A673 (cell line): ENCODE results near the gene ZNF202. TPM values are rescaled to one million over a fixed set of nuclear protein-coding genes. Genes with fewer than 3 reads are reported as not detected.
"Not testable (repeated sequence)": the region's sequence is repeated elsewhere in the genome, so short reads cannot be mapped to it uniquely, and the experiment has no call there.

ENCODE experiments used
- BruUV-seq: library from RNA; stranded (reverse); fragments of 400-500 nt; replicated peaks from 2 replicates; lab custom pipeline; 2021; lab: Mats Ljungman, UMichigan
- CTCF ChIA-PET: fragments of 300-600 bp; sonication (Branson Sonifier 250); formaldehyde crosslinking; loops from one replicate; lab custom pipeline; 2022; ENCODE audit warnings: antibody characterized with exemption; lab: Charles Lee
- POLR2A ChIA-PET: fragments of 300-600 bp; sonication (Branson Sonifier 250); formaldehyde crosslinking; loops from one replicate; lab custom pipeline; 2022; ENCODE audit warnings: antibody characterized with exemption; ENCODE audit not compliant: low non-redundant PET; lab: Charles Lee
- DNase-seq: peaks from one replicate; pipeline ENCODE4 v3.0.0-alpha.2; 2015; ENCODE audit warnings: low spot score
- H3K27ac ChIP-seq: fragments of 200-600 bp; sonication (generic); 2 replicates; pipeline ENCODE4 v1.5.1; 2016; ENCODE audit warnings: mixed run types, low read depth, mild to moderate bottlenecking, mixed read lengths, antibody characterized with exemption, low read length; ENCODE audit not compliant: poor library complexity, severe bottlenecking
- H3K27me3 ChIP-seq: fragments of 200-600 bp; sonication (generic); replicated peaks from 2 replicates; pipeline ENCODE4 v1.6.1; 2017; ENCODE audit warnings: mixed run types, low read depth, mild to moderate bottlenecking, mixed read lengths, antibody characterized with exemption, low read length; ENCODE audit not compliant: insufficient read depth, poor library complexity
- H3K36me3 ChIP-seq: fragments of 200-600 bp; sonication (generic); 2 replicates; pipeline ENCODE4 v1.6.1; 2016; ENCODE audit warnings: mixed run types, mild to moderate bottlenecking, mixed read lengths, antibody characterized with exemption, low read length; ENCODE audit not compliant: insufficient read depth, poor library complexity, severe bottlenecking
- H3K4me1 ChIP-seq: fragments of 200-600 bp; sonication (generic); 2 replicates; pipeline ENCODE4 v1.6.1; 2017; ENCODE audit warnings: mixed run types, mild to moderate bottlenecking, mixed read lengths, antibody characterized with exemption, low read length; ENCODE audit not compliant: insufficient read depth, poor library complexity, severe bottlenecking
- H3K4me3 ChIP-seq: fragments of 200-600 bp; sonication (generic); 2 replicates; pipeline ENCODE4 v1.5.1; 2016; ENCODE audit warnings: low read depth, mixed run types, mild to moderate bottlenecking, mixed read lengths, low read length; ENCODE audit not compliant: poor library complexity, severe bottlenecking
- H3K9me3 ChIP-seq: fragments of 200-600 bp; sonication (generic); 2 replicates; pipeline ENCODE4 v1.6.1; 2016; ENCODE audit warnings: mixed run types, low read depth, mild to moderate bottlenecking, mixed read lengths, antibody characterized with exemption, low read length; ENCODE audit not compliant: poor library complexity, severe bottlenecking
- EZH2 ChIP-seq: fragments of 200-600 bp; sonication (generic); IDR thresholded peaks from 2 replicates; pipeline ENCODE4 v1.6.1; 2017; ENCODE audit warnings: borderline replicate concordance, low read depth, mild to moderate bottlenecking, mixed read lengths, antibody characterized with exemption, low read length; ENCODE audit not compliant: poor library complexity, severe bottlenecking
- intact Hi-C: fragments of 100-400 bp; cut with micrococcal nuclease; formaldehyde crosslinking; loops from one replicate; pipeline ENCODE4 v1.10.0; 2022; ENCODE audit not compliant: unreplicated experiment
- total RNA-seq: library from RNA; stranded (reverse); gene quantifications from 2 replicates; pipeline ENCODE4 v1.2.3, GENCODE V29; 2021
- TF ChIP-seq, protein P1 (sequence below): fragments of 300-800, 200-600 bp; sonication (generic); conservative IDR thresholded peaks from 2 replicates; pipeline ENCODE4 v1.5.1; 2017; ENCODE audit warnings: low read depth, mild to moderate bottlenecking, antibody characterized with exemption, low read length, moderate library complexity, mixed read lengths

ZNF202 gene
- total RNA-seq, 1 experiment from 2014 or later: 28.5 TPM

GRCh38 chr11:123754101-123754568 lies 12.7 kb upstream of the ZNF202 start, which contains the start of gene OR6X1:
Gene OR6X1, minus strand, starts transcription at chr11:123754518. Its CDS starts 0 bp downstream, at chr11:123754518.
- no peak within 1 kb of the TSS for H3K4me3 ChIP-seq
- no peak within 1 kb of the TSS for H3K27ac ChIP-seq
- BruUV-seq: no TSS peak
- H3K27me3 ChIP-seq: peaks cover 9% of the 10 kb centered on the region
- DNase-seq: no peak
- intact Hi-C loops: no loop called here
- ChIA-PET CTCF (no interaction called here), POLR2A (no interaction called here)
- no peaks in the 10 kb centered on the region for H3K36me3 ChIP-seq
- TF ChIP-seq, protein P1, sequence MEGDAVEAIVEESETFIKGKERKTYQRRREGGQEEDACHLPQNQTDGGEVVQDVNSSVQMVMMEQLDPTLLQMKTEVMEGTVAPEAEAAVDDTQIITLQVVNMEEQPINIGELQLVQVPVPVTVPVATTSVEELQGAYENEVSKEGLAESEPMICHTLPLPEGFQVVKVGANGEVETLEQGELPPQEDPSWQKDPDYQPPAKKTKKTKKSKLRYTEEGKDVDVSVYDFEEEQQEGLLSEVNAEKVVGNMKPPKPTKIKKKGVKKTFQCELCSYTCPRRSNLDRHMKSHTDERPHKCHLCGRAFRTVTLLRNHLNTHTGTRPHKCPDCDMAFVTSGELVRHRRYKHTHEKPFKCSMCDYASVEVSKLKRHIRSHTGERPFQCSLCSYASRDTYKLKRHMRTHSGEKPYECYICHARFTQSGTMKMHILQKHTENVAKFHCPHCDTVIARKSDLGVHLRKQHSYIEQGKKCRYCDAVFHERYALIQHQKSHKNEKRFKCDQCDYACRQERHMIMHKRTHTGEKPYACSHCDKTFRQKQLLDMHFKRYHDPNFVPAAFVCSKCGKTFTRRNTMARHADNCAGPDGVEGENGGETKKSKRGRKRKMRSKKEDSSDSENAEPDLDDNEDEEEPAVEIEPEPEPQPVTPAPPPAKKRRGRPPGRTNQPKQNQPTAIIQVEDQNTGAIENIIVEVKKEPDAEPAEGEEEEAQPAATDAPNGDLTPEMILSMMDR: no peak
- TF ChIP-seq EZH2: no peak
- no peaks in the 10 kb centered on the region for H3K4me1 ChIP-seq
- no peaks in the 10 kb centered on the region for H3K9me3 ChIP-seq

DNA sequence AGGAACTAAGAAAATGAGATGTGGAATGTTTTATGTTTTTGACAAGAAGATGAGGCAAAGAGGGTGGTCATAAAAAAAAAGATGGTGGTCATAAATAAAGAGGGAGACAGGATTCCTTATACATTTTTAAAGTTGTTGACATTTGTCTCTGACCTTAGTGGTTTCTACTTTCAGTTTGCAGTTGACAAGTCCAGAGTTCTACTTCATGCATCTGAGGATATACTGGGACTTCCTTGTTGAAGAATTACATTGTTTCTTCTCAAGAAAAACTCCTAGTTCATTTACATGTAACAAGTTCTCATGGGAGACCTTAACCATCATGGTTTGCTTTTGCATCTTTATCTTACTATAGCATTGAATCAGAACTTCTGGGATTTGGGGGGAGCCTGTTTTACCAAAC lies 11.7 kb upstream of the ZNF202 start:
- no peak for DNase-seq
- H3K27ac ChIP-seq: no peak overlapping the region
- ChIA-PET CTCF (no interaction called here), POLR2A (no interaction called here)
- H3K4me3 ChIP-seq: no peak overlapping the region
- no peaks in the 10 kb centered on the region for H3K9me3 ChIP-seq
- intact Hi-C loops: no loop called here
- H3K27me3 ChIP-seq: peaks cover 9% of the 10 kb centered on the region
- no peaks in the 10 kb centered on the region for H3K4me1 ChIP-seq
- no TSS peak for BruUV-seq
- TF ChIP-seq, protein P1: no peak
- no peak for TF ChIP-seq EZH2
- H3K36me3 ChIP-seq: no peaks in the 10 kb centered on the region

DNA sequence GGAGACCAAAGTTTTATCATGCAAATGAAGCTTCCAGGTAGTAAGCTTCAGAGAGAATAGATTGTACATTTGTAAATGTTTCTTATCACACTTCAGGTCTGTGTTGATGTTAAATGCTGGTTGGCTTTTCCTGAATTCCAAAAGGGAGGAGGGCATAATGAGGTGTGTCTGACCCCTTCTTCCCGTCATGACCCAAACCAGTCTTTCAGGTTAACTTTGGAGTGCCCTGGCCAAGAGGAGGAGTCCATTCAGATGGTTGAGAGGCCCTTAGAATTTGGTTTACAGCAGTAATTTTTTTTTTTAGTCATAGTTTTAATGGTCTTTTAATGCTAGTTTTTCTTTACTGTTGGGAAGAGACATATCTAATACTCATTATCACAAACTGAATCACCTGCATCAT lies 10.3 kb upstream of the ZNF202 start:
- H3K27me3 ChIP-seq: peaks cover under 1% of the 10 kb centered on the region
- no TSS peak for BruUV-seq
- no peak overlapping the region for H3K4me3 ChIP-seq
- no peaks in the 10 kb centered on the region for H3K36me3 ChIP-seq
- intact Hi-C loops: no loop called here
- no peaks in the 10 kb centered on the region for H3K4me1 ChIP-seq
- no peak for DNase-seq
- no peak overlapping the region for H3K27ac ChIP-seq
- CTCF ChIA-PET: no interaction called here
- H3K9me3 ChIP-seq: no peaks in the 10 kb centered on the region
- POLR2A ChIA-PET: no interaction called here
- no peak for TF ChIP-seq EZH2
- TF ChIP-seq, protein P1: no peak

- H3K4me1 ChIP-seq, H3K9me3 ChIP-seq, POLR2A ChIA-PET, CTCF ChIA-PET, H3K36me3 ChIP-seq, H3K4me3 ChIP-seq, intact Hi-C loops, BruUV-seq, DNase-seq, H3K27me3 ChIP-seq, H3K27ac ChIP-seq: not testable (repeated sequence)
Measured at GRCh38 chr11:123748349-123748748, 6.9 kb upstream of the ZNF202 start.
